Measurements from ENCODE around the gene LARP1.

LARP1 gene

GRCh38 chr5:154829181-154829588, 74.0 kb downstream of the LARP1 start:
- TF ChIP-seq EZH2phosphoT487 (IDR thresholded peaks at IDR 0.05; ENCODE audit: borderline replicate concordance) (no peak), CTCF (conservative IDR thresholded peaks at IDR 0.05; ENCODE audit: low read length) (no peak)
- no peak overlapping the region for H3K4me2 ChIP-seq (ENCODE audit: low read depth, low read length, poor library complexity, severe bottlenecking)

GRCh38 chr5:154829589-154830218, 74.5 kb downstream of the LARP1 start:
- Histone ChIP-seq H3K79me2 (ENCODE audit: insufficient read depth, low read length) (no peaks in the 10 kb centered on the region), H3K9me3 (ENCODE audit: insufficient read depth, low read depth, low read length) (no peaks in the 10 kb centered on the region), H3K27me3 (ENCODE audit: insufficient read depth, low read length, poor library complexity, severe bottlenecking) (no peaks in the 10 kb centered on the region), H3K9ac (ENCODE audit: low read depth, low read length, poor library complexity, severe bottlenecking) (no peak overlapping the region), H3K4me3 (ENCODE audit: low read length, poor library complexity, severe bottlenecking) (no peak overlapping the region), H3K4me1 (ENCODE audit: insufficient read depth, low read length, poor library complexity, severe bottlenecking) (no peaks in the 10 kb centered on the region), H2AFZ (ENCODE audit: low read length) (no peak overlapping the region), H4K20me1 (ENCODE audit: insufficient read depth, low read length, poor library complexity, severe bottlenecking) (no peaks in the 10 kb centered on the region), H3K9me2 (replicated peaks; ENCODE audit: low read depth, low read length) (no peaks in the 10 kb centered on the region), H3F3A (ENCODE audit: low read depth) (no peaks in the 10 kb centered on the region), H3K4me2 (ENCODE audit: low read depth, low read length, poor library complexity, severe bottlenecking) (no peak overlapping the region), H3K36me3 (ENCODE audit: insufficient read depth, low read length) (no peaks in the 10 kb centered on the region)
- no peak for TF ChIP-seq EZH2phosphoT487 (IDR thresholded peaks at IDR 0.05; ENCODE audit: borderline replicate concordance)
- TF ChIP-seq CTCF (conservative IDR thresholded peaks at IDR 0.05; ENCODE audit: low read length), result no peak

More at GRCh38 chr5:154829181-154829588, 74.0 kb downstream of the LARP1 start:
- Histone ChIP-seq H3K9ac (ENCODE audit: low read depth, low read length, poor library complexity, severe bottlenecking) (no peak overlapping the region), H3K36me3 (ENCODE audit: insufficient read depth, low read length) (no peaks in the 10 kb centered on the region), H3K27me3 (ENCODE audit: insufficient read depth, low read length, poor library complexity, severe bottlenecking) (no peaks in the 10 kb centered on the region), H3K79me2 (ENCODE audit: insufficient read depth, low read length) (no peaks in the 10 kb centered on the region), H4K20me1 (ENCODE audit: insufficient read depth, low read length, poor library complexity, severe bottlenecking) (no peaks in the 10 kb centered on the region), H3K4me3 (ENCODE audit: low read length, poor library complexity, severe bottlenecking) (no peak overlapping the region), H2AFZ (ENCODE audit: low read length) (no peak overlapping the region), H3F3A (ENCODE audit: low read depth) (no peaks in the 10 kb centered on the region), H3K4me1 (ENCODE audit: insufficient read depth, low read length, poor library complexity, severe bottlenecking) (no peaks in the 10 kb centered on the region), H3K9me2 (replicated peaks; ENCODE audit: low read depth, low read length) (no peaks in the 10 kb centered on the region), H3K9me3 (ENCODE audit: insufficient read depth, low read depth, low read length) (no peaks in the 10 kb centered on the region)

GRCh38 chr5:154830219-154830595, 75.0 kb downstream of the LARP1 start:
- Histone ChIP-seq H3K4me1 (ENCODE audit: insufficient read depth, low read length, poor library complexity, severe bottlenecking) (no peaks in the 10 kb centered on the region), H2AFZ (ENCODE audit: low read length) (no peak overlapping the region), H3K79me2 (ENCODE audit: insufficient read depth, low read length) (no peaks in the 10 kb centered on the region), H3K4me2 (ENCODE audit: low read depth, low read length, poor library complexity, severe bottlenecking) (no peak overlapping the region), H3K27me3 (ENCODE audit: insufficient read depth, low read length, poor library complexity, severe bottlenecking) (no peaks in the 10 kb centered on the region), H3K36me3 (ENCODE audit: insufficient read depth, low read length) (no peaks in the 10 kb centered on the region), H3F3A (ENCODE audit: low read depth) (no peaks in the 10 kb centered on the region), H3K9me2 (replicated peaks; ENCODE audit: low read depth, low read length) (no peaks in the 10 kb centered on the region), H4K20me1 (ENCODE audit: insufficient read depth, low read length, poor library complexity, severe bottlenecking) (no peaks in the 10 kb centered on the region), H3K9ac (ENCODE audit: low read depth, low read length, poor library complexity, severe bottlenecking) (no peak overlapping the region), H3K4me3 (ENCODE audit: low read length, poor library complexity, severe bottlenecking) (no peak overlapping the region), H3K9me3 (ENCODE audit: insufficient read depth, low read depth, low read length) (no peaks in the 10 kb centered on the region)
- TF ChIP-seq CTCF (conservative IDR thresholded peaks at IDR 0.05; ENCODE audit: low read length) (no peak), EZH2phosphoT487 (IDR thresholded peaks at IDR 0.05; ENCODE audit: borderline replicate concordance) (no peak)
